ENCODE data around the gene THRB.

Gene THRB

GRCh38 chr3:24513463-24513862 lies 18.8 kb upstream of the THRB start:
- no peak for DNase-seq (ENCODE audit: low read depth in 2 of 2, low spot score in 1 of 2)

DNA sequence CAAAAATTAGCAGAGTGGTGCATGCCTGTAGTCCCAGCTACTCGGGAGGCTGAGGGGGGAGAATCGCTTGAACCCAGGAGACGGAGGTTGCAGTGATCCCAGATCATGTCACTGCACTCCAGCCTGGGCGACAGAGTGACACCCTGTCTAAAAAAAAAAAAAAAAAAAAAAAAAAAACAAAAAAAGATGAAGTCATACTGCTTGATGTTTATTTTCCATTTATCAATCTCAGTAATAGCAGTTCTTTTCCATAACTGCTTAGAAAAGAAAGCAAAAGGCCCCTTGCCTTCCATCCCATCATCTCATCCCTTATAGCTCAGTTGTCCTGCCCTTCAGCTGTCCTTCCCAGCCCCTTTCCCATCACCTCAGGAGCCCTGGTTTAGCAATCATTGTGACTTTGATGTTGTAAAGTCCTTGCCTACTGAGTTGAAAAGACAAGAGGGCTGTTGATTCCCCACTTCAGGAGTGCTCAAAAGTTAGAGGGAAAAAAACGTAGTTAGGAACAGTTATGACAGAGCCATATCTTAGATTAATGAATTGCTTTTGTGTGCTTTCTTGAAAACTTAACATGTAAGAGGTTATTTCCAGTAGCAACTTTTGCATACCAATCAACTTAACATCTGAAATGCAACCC lies 18.0 kb upstream of the THRB start:
- DNase-seq (ENCODE audit: low read depth in 2 of 2, low spot score in 1 of 2): no peak

GRCh38 chr3:24510030-24510648 lies 15.5 kb upstream of the THRB start:
- DNase-seq (ENCODE audit: low read depth in 2 of 2, low spot score in 1 of 2): no peak

- no peak for DNase-seq (ENCODE audit: low read depth in 2 of 2, low spot score in 1 of 2)
These were observed 13.8 kb upstream of the THRB start for GRCh38 chr3:24508423-24508839.

DNA sequence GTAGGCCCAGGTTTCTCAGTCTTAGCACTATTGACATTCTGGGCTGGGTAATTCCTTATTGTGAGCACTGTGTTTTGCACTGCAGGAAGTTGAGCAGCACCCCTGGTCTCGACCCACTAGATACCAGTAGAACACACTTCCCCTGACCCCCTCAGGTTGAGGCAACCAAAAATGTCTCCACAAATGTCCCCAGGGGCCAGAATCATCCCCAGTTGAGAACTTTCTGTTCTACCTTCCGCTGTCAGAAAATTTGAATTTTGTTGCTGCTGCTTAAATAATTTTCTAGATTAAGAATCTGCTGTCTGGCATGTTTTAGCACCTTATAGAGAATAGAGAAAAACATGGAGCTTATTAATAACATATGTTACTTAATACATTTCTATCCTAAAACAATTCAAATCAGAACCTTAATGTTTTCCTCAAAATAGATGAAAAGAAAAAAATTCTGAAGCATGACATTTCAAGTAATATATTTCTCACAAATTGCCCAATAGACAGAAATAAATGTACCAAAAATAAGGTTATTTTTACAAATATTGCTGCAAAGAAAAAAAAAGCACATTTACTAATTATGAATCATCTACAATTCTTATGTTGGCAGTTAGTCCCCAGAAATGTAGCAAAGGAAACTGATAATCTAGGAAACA lies 13.2 kb upstream of the THRB start:
- DNase-seq (ENCODE audit: low read depth in 2 of 2, low spot score in 1 of 2): no peak

GRCh38 chr3:24506966-24507775 lies 12.5 kb upstream of the THRB start:
- no peak for DNase-seq (ENCODE audit: low read depth in 2 of 2, low spot score in 1 of 2)

DNA sequence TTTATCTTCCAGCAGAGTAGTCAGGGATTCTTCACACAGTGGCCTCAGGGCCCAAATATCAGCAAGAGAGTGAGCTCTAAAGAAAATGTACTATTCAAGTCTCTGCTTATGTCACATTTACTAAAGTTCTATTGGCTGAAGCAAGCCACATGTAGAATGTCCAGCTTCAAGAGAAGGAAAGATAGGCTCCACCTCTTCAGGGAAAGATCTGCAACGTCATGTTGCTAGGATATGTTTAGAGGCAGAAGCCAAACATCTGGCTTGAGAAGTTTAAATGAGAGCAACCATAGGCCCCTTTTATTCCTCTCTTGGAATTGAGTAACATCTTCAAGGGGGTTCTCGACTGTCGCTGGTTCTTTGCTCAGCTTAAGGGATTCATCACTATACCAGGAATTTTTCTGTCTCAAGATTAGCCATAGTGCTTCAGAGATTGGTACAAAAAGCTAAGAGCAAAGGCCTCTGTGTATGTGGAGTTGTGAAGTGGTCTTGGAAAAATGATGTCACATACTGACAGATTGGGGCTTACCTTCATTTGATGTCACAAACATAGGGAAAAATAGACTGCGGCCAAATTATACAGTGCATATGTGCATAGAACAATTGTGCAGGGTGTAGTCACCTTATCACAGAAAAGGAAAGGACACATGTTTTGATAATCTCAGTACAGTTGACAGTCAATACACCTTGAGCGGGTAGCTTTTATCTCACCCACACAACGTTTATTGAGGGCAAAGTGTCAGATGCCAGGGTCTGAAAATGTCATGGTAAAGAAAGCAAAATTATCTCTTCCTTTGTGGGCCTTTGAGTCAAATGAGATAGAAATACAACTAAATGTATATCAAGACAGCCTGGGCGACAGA lies 11.3 kb upstream of the THRB start:
- DNase-seq (ENCODE audit: low read depth in 2 of 2, low spot score in 1 of 2): no peak

GRCh38 chr3:24504772-24505171 lies 10.1 kb upstream of the THRB start:
- DNase-seq (ENCODE audit: low read depth in 2 of 2, low spot score in 1 of 2): no peak

DNA sequence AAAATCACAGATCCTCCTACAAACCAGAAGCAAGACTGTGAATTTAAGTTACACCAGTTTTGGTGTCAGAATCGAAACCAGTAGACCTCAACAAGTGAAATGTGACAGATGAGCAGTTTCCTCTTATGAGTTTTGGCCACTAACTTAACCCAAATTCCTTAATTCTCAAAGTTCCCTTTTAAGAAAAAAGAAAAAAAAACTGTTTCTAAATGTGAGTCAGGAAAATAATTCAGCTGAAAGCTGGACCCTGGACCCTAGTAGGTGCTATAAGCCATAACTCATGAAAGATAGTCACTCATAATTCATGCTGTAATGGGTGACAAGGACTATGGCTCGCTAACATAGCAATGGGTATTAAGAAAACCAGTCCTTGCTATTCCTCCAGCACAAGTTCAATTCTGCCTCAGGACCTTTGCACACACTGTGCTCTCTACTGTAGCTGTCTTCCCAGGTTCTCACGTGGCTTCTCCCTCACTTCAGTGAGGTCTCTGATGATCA lies 9.0 kb upstream of the THRB start:
- DNase-seq (ENCODE audit: low read depth in 2 of 2, low spot score in 1 of 2): no peak

DNA sequence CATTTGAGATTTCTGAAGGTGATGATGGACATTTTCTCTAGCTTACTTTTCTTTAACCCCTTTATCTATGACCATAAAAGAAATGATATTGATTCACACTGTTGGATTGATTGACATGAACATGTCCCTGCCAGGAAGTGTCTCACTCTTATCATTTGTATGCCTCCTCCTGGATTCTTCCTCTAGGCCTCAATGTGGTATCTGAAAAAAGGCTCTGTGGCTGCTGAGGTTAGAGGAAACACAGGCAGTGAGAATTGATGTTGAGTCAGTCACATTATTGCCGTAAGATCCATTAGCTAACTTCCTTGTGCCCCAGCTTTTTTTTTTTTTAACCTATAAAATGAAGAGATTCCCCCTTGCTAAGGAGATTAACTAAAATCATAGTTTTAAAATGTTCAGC lies 8.0 kb upstream of the THRB start:
- no peak for DNase-seq (ENCODE audit: low read depth in 2 of 2, low spot score in 1 of 2)

DNA sequence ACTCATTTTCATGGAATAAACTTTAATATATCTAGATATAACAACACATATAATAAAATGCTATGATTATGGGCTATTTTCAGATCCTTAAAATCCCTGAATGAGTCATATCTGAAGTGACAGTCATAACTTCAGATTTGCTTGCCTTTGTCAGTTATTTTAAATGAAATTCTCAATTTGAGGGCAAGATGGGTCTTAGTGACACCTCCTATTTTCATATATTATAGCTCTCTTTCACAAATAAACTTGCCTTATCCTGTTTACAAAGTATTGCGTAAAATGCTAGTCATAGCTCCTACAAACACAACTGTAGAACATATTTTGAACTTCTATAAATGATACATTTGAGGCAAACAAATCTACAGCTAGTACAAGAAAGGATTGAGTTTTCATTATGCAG lies 6.2 kb upstream of the THRB start:
- DNase-seq (ENCODE audit: low read depth in 2 of 2, low spot score in 1 of 2): no peak

DNA sequence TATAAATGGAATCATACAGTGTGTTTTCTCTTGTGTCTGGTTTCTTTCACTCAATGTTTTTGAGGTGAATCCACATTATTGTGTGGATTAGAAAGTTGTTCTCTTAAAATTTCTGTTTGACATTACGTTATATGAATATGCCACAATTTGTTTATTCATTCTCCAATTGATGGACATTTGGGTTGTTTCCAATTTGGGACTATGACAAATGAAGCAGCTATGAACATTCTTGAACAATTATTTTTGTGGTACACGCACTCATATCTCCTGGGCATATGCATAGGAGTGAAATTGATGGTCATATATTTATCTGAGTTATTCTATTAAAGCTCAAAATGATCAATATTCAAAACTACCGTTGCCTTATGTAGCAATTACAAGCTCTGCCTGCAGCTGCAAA lies 5.3 kb upstream of the THRB start:
- no peak for DNase-seq (ENCODE audit: low read depth in 2 of 2, low spot score in 1 of 2)

DNA sequence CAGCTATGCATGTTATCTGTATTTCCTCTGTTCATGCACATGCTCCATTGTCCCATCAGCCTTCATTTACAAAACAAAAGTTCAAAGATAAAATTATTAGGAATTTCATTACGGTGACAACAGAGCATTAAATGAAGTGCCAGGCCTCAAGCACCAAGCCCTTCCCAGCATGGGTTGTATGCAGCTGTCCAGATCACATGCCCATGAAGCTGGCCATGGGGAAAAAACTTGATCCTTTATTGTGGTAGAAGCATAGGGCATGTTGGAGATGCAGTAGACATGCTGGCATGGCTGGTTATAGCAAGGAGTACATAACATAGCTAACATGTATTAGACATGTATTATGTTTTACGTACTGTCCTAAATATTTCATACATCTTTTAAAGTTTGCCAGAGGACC lies 4.1 kb upstream of the THRB start:
- DNase-seq (ENCODE audit: low read depth in 2 of 2, low spot score in 1 of 2): no peak

- no peak for DNase-seq (ENCODE audit: low read depth in 2 of 2, low spot score in 1 of 2)
These were observed 3.7 kb upstream of the THRB start for GRCh38 chr3:24498391-24498790.

GRCh38 chr3:24497942-24498341 lies 3.3 kb upstream of the THRB start:
- no peak for DNase-seq (ENCODE audit: low read depth in 2 of 2, low spot score in 1 of 2)

DNA sequence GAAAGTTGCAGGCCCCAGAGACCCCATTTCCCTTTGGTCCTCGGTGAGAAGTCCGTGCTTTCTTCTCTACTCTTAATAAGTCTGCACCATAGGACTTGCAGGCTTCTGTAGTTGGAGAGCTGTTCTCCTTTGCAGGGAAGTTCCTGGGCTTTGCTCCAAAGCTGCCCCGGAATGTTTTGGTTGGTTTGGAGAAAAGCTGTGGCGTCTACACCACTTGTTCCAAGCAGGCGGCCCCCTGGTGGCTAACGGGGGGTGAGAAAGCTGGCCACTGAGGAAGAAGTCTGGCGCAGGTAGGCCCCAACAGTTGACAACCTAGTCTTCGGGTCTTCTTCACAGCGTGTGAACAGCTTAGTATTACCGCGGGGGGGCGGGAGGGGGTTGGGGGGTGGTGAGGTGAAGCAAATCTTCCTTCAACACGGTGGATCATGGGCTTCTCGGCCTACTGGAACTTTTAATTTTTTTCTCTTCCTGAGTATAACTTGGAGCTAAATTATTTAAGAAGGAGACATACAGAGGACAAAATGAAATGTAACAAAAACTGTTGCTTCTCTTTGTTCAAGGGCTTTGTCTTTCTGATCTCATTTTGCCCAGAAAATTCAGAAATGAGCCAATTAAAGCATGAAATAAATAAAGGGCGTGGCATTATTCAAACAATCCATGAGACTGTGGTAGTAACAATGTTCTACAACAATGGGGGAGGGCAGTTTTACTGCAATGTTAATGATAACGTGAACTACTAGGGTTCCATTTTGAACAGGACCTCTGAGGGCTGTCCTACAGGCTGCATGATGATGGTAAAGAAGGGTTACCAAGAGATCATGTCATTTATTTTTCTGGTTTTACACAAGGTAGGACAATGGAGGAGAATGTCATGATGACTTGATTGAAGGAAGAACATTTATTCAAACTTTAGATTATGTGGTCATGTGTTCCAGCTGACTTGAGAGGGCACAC lies 2.2 kb upstream of the THRB start:
- no peak for DNase-seq (ENCODE audit: low read depth in 2 of 2, low spot score in 1 of 2)

- no peak for DNase-seq (ENCODE audit: low read depth in 2 of 2, low spot score in 1 of 2)
These were observed 810 bp upstream of the THRB start for GRCh38 chr3:24495326-24495994.

- DNase-seq (ENCODE audit: low read depth in 2 of 2, low spot score in 1 of 2): no peak
These were observed 668 bp downstream of the THRB start for GRCh38 chr3:24493746-24494617.
